Activated CD8-positive, alpha-beta T cell treated with anti-CD3 and anti-CD28 coated beads for 36 hours (primary cell): Measurements from ENCODE around the gene SMIM28. TPM values are rescaled to one million over a fixed set of nuclear protein-coding genes. Genes with fewer than 3 reads are reported as not detected.

Experiments used
- ATAC-seq: fragments of 200-7000 bp; cut with Tn5 transposase; one replicate; pipeline ENCODE4 v1.10.0; 2021; ENCODE audit warnings: mild to moderate bottlenecking, moderate library complexity
- CTCF ChIA-PET: fragments of 350-600 bp; sonication (Branson Sonifier 250); formaldehyde crosslinking; loops from one replicate; lab custom pipeline; 2021; ENCODE audit warnings: antibody characterized with exemption; lab: Charles Lee
- POLR2A ChIA-PET: fragments of 350-600 bp; sonication (Branson Sonifier 250); formaldehyde crosslinking; loops from one replicate; lab custom pipeline; 2021; ENCODE audit warnings: antibody characterized with exemption; lab: Charles Lee
- DNase-seq: peaks from one replicate; pipeline ENCODE4 v3.0.0-alpha.2; 2020
- H3K27ac Mint-ChIP-seq: one replicate; pipeline ENCODE4 v1.8.0; 2021; ENCODE audit warnings: mild to moderate bottlenecking, mixed read lengths
- H3K27me3 Mint-ChIP-seq: one replicate; pipeline ENCODE4 v1.8.0; 2021; ENCODE audit warnings: mixed read lengths
- H3K36me3 Mint-ChIP-seq: one replicate; pipeline ENCODE4 v1.8.0; 2021; ENCODE audit warnings: low read depth, mixed read lengths
- H3K4me1 Mint-ChIP-seq: one replicate; pipeline ENCODE4 v1.8.0; 2021; ENCODE audit warnings: low read depth, mixed read lengths
- H3K4me3 Mint-ChIP-seq: one replicate; pipeline ENCODE4 v1.8.0; 2021; ENCODE audit warnings: mild to moderate bottlenecking, moderate library complexity, mixed read lengths
- H3K9me3 Mint-ChIP-seq: one replicate; pipeline ENCODE4 v1.8.0; 2021; ENCODE audit warnings: mixed read lengths
- CTCF ChIP-seq: fragments of 200-600 bp; IDR thresholded peaks from one replicate; pipeline ENCODE4 v1.8.0; 2022; ENCODE audit warnings: antibody characterized with exemption, mild to moderate bottlenecking
- intact Hi-C: fragments of 100-400 bp; cut with micrococcal nuclease; formaldehyde crosslinking; loops from one replicate; pipeline ENCODE4 v1.10.0; 2022
- total RNA-seq, 2 experiments: library from RNA; stranded (reverse); gene quantifications; one replicate each; pipeline ENCODE4 v1.2.3, GENCODE V29; 2021

The SMIM28 gene
- total RNA-seq, 2 experiments from 2014 or later = not detected

GRCh38 chr6:138378463-138378862, 758 bp downstream of the SMIM28 start:
- Mint-ChIP-seq H3K27ac (no peak overlapping the region), H3K9me3 (no peaks in the 10 kb centered on the region), H3K36me3 (no peaks in the 10 kb centered on the region), H3K4me1 (no peaks in the 10 kb centered on the region), H3K27me3 (no peaks in the 10 kb centered on the region), H3K4me3 (no peak overlapping the region)
- ATAC-seq (no peak), DNase-seq (no peak)
- intact Hi-C loops = no loop called here
- POLR2A ChIA-PET = no interaction called here
- CTCF ChIA-PET = interaction anchor here (1.9 kb wide), 1 partner anchor 263 kb away, joined by 5 read pairs; no protein-coding TSS in a partner anchor
- no peak for TF ChIP-seq CTCF

GRCh38 chr6:138382498-138383265, 5.0 kb downstream of the SMIM28 start:
- ATAC-seq (no peak), DNase-seq (no peak)
- Mint-ChIP-seq H3K4me3 (no peak overlapping the region), H3K4me1 (no peaks in the 10 kb centered on the region), H3K27ac (no peak overlapping the region), H3K9me3 (no peaks in the 10 kb centered on the region), H3K27me3 (no peaks in the 10 kb centered on the region), H3K36me3 (no peaks in the 10 kb centered on the region)
- POLR2A ChIA-PET = no interaction called here
- no peak for TF ChIP-seq CTCF
- intact Hi-C loops = no loop called here
- CTCF ChIA-PET = no interaction called here

- peaks cover 3% of the 10 kb centered on the region for H3K27me3 Mint-ChIP-seq
- intact Hi-C loops = no loop called here
- DNase-seq (no peak), ATAC-seq (no peak)
- H3K27ac Mint-ChIP-seq = no peak overlapping the region
- POLR2A ChIA-PET = no interaction called here
- H3K36me3 Mint-ChIP-seq = no peaks in the 10 kb centered on the region
- no peak for TF ChIP-seq CTCF
- CTCF ChIA-PET = no interaction called here
- no peak overlapping the region for H3K4me3 Mint-ChIP-seq
- no peaks in the 10 kb centered on the region for H3K4me1 Mint-ChIP-seq
- no peaks in the 10 kb centered on the region for H3K9me3 Mint-ChIP-seq
Observed at GRCh38 chr6:138383776-138384175, 6.1 kb downstream of the SMIM28 start.

- TF ChIP-seq CTCF = no peak
- intact Hi-C loops = no loop called here
- Mint-ChIP-seq H3K36me3 (no peaks in the 10 kb centered on the region), H3K27me3 (peaks cover 7% of the 10 kb centered on the region), H3K27ac (no peak overlapping the region), H3K4me3 (no peak overlapping the region), H3K9me3 (no peaks in the 10 kb centered on the region), H3K4me1 (no peaks in the 10 kb centered on the region)
- ChIA-PET CTCF (no interaction called here), POLR2A (no interaction called here)
- no peak for DNase-seq
- no peak for ATAC-seq
Observed at GRCh38 chr6:138386897-138387296, 9.2 kb downstream of the SMIM28 start.

- DNase-seq = no peak
- Mint-ChIP-seq H3K27me3 (peaks cover 7% of the 10 kb centered on the region), H3K4me3 (no peak overlapping the region), H3K9me3 (no peaks in the 10 kb centered on the region), H3K36me3 (no peaks in the 10 kb centered on the region), H3K4me1 (no peaks in the 10 kb centered on the region), H3K27ac (no peak overlapping the region)
- ATAC-seq = no peak
- TF ChIP-seq CTCF = no peak
- intact Hi-C loops = no loop called here
- POLR2A ChIA-PET = no interaction called here
- CTCF ChIA-PET = interaction anchor here (0.9 kb wide), 1 partner anchor 272 kb away, joined by 3 read pairs; no protein-coding TSS in a partner anchor
Observed at GRCh38 chr6:138387577-138388368, 10.1 kb downstream of the SMIM28 start.
